GM04504 (cell line): ENCODE results near the gene HTT-AS.
"Not testable (repeated sequence)": the region's sequence is repeated elsewhere in the genome, so short reads cannot be mapped to it uniquely, and the experiment has no call there.

Experiments used
- DNase-seq: peaks from one replicate; pipeline ENCODE4 v3.0.0-alpha.2; 2012; ENCODE audit warnings: low read depth

HTT-AS gene

GRCh38 chr4:3051141-3051897, 23.0 kb downstream of the HTT-AS start:
- not testable (repeated sequence) for DNase-seq

- peak; percentile 24 for DNase-seq
Observed at GRCh38 chr4:3047464-3048286, 26.7 kb downstream of the HTT-AS start.

DNA sequence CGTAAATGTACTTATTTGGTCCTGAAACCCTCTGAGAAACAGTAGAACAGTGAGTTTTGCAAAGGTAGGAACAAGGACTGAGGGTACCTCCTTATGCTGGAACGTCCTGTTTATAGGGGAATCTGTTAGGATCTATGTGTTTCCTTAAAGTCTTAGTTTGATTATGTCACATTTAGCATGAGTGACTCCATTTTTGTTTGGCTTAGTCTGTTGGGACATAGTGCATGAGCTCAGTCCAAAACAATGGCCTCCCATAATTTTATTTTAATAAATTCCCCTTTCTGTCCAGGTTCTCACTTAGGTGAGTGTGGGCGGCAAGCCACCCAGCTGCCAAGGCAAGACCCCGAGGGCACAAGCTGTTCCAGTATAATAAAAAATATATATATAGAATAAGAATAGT, 27.7 kb downstream of the HTT-AS start:
- no peak for DNase-seq

DNA sequence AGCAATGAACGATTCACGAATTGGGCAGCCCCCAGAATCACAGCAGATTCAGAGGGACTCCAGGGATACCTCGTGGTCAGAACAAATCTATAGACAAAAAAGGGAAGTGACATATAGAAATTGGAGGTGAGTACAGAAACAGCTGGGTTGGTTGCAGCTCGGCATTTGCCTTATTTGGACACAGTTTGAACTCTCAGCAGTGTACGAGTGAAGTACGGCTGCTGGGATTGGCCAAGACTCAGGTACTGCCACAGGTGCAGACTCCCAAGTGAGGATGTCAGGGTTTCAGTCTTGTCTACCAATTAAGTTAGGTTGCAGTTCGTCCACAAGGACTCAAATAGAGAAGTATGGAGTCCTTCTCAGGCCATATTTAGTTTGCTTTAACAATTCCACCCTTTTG, 28.2 kb downstream of the HTT-AS start:
- DNase-seq: no peak

GRCh38 chr4:3044870-3045819, 29.2 kb downstream of the HTT-AS start:
- DNase-seq: peak; percentile 63

- no peak for DNase-seq
Observed at GRCh38 chr4:3043282-3044020, 30.9 kb downstream of the HTT-AS start.

GRCh38 chr4:3042226-3042625, 32.1 kb downstream of the HTT-AS start:
- DNase-seq: no peak

- peak; percentile 22 for DNase-seq
Observed at GRCh38 chr4:3041192-3042142, 32.9 kb downstream of the HTT-AS start.

- DNase-seq: no peak
Observed at GRCh38 chr4:3040452-3041191, 33.7 kb downstream of the HTT-AS start.

- DNase-seq: no peak
Observed at GRCh38 chr4:3039706-3040366, 34.5 kb downstream of the HTT-AS start.

- no peak for DNase-seq
Observed at GRCh38 chr4:3037957-3038461, 36.3 kb downstream of the HTT-AS start.

- DNase-seq: no peak
Observed at GRCh38 chr4:3036131-3036952, 38.0 kb downstream of the HTT-AS start.

DNA sequence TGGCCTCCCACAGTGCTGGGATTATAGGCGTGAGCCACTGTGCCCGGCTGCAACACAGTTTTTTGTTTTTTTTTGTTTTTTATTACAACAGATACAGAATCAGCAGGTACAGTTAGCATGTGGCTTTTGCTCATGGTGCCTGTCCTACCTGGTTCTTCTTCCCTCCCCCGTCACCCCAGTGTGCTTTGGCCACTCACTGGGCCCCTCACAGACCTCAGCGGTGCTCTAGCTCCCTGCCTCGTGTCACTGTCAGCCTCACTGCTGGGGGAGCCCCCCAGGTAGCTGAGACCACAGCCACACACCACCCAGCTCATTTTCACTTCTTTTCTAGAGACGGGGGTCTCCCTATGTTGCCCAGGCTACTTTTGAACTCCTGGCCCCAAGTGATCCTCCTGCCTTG, 38.7 kb downstream of the HTT-AS start:
- DNase-seq: no peak

GRCh38 chr4:3035249-3035648, 39.1 kb downstream of the HTT-AS start:
- no peak for DNase-seq

DNA sequence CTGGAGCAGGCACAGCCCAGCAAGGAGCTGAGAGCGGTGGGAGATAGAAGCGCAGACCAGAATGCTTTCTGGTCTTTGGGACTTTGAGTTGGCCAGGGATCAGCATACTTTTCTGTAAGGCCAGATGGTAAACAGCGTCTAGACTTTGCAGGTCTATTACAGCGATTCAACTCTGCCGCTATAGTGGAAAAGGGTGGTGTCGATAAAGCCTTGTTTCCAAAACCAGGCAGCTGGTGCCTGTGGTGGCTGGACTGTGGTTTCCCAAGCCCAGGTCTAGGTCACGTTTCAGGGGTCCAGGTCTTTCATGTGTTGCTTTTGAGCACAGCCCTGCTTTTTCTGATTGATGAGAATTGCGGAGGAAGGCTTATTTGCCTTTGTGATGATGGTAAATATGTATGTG, 40.1 kb downstream of the HTT-AS start:
- no peak for DNase-seq

DNA sequence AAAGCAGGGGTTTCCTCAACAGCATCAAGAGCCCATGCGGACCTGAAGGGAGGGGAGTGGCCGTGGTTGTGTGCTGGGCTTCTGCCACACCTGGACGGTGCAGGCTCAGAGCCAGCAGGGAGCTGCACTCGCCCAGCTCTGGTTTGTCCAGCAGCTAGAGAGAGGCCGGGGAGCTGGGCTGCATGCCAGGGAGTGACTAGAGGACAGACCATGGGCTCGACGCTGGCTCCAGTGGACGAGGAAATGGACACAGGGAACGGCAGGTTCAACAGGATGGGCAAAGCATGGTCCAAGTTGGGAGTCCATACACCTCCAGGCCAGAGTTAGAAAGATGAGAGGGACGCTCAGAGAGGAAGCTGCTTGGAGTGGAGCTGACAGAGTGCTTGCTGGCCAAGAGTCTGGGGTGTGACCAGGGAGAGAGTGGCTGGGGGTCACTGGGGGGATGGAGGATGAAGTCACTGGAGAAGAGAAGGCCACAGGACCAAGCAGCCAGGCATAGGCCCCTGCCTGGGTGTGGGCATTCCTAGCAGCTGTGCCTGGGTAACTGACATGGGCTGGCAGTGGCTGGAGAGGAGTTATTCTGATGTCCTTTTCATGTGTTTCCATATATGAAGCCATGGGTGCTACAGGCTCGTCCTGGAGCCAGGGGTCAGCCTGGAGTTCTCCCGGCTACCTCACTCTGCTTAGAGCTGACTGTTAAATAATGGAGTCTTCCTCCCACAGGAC, 42.8 kb downstream of the HTT-AS start:
- DNase-seq: no peak
